ENCODE data around the gene FHL2. TPM values are rescaled to one million over a fixed set of nuclear protein-coding genes. Genes with fewer than 3 reads are reported as not detected.

Gene FHL2
- total and polyA plus RNA-seq, 2 of the 13 experiments (the other 11 are each of a cell fraction or from before 2014, with no cell fraction given), result 1.9 to 74.8 TPM

DNA sequence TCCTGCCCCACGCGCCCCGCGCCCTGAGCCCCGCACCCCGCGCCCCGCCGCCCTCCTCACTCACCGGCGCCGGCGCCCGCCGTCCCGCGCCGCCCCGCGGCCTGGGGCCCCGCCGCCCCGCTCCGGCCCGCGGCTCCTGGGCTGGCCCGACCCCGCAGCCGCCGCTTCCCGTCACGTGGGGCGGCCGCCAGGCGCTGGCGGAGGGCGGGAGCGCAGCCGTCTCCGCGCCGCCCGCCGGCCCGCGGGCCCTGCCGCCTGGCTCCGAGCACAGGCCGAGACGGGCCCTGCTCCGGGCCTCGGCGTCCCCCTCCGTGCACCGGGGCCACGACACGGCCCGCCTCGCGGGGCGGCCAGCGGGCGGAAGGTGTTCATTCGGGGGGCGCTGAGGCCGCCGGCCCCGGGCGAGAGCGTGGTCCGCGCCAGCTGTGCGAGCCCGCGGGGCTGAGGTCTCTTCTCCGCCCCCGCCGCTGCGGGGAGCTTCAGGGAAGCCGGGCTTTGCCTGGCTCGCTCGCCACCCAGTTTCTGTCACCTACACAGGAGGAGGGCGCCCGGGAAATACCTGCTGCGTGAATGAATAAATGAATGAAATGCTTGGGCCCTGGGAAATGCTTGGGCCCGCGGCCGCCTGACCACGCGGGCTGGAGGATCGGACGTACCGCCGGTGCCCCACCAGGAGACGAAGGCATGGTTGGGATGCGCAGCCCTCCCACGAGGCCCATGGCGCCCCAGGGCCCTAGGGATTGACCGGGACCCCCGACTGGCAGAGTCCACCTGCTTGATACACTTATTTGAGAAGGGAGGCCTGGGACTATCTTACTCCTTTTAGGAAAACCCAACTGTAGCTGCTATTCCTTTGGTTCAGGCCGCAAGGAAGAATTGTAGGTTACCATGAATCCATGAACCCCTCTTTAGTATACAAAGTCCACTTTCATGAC lies 69.0 kb downstream of the FHL2 start, which contains the start of gene TGFBRAP1 (continued):
- TF ChIP-seq ZFP62 (CRISPR knock-in tag; IDR thresholded peaks at IDR 0.05), result no peak
- TF ChIP-seq GLI4 (CRISPR knock-in tag; IDR thresholded peaks at IDR 0.05; ENCODE audit: borderline replicate concordance), result peak; percentile 96; the same call in 1 of the 2 replicates
- peak; percentile 43; the same call in 1 of the 2 replicates for TF ChIP-seq ERF (CRISPR knock-in tag; IDR thresholded peaks at IDR 0.05)
- TF ChIP-seq SNAI1 (CRISPR knock-in tag; IDR thresholded peaks at IDR 0.05; ENCODE audit: borderline replicate concordance), result peak; percentile 51; the same call in 1 of the 2 replicates
- TF ChIP-seq, protein P1, sequence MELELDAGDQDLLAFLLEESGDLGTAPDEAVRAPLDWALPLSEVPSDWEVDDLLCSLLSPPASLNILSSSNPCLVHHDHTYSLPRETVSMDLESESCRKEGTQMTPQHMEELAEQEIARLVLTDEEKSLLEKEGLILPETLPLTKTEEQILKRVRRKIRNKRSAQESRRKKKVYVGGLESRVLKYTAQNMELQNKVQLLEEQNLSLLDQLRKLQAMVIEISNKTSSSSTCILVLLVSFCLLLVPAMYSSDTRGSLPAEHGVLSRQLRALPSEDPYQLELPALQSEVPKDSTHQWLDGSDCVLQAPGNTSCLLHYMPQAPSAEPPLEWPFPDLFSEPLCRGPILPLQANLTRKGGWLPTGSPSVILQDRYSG (CRISPR knock-in tag; IDR thresholded peaks at IDR 0.05), result no peak
- TF ChIP-seq SP140L (CRISPR knock-in tag; IDR thresholded peaks at IDR 0.05; ENCODE audit: borderline replicate concordance), result peak; percentile 62; the same call in 1 of the 2 replicates
- TF ChIP-seq, protein P2, sequence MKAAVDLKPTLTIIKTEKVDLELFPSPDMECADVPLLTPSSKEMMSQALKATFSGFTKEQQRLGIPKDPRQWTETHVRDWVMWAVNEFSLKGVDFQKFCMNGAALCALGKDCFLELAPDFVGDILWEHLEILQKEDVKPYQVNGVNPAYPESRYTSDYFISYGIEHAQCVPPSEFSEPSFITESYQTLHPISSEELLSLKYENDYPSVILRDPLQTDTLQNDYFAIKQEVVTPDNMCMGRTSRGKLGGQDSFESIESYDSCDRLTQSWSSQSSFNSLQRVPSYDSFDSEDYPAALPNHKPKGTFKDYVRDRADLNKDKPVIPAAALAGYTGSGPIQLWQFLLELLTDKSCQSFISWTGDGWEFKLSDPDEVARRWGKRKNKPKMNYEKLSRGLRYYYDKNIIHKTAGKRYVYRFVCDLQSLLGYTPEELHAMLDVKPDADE (CRISPR knock-in tag; IDR thresholded peaks at IDR 0.05), result no peak; the same call in 1 of the 2 replicates
- TF ChIP-seq ZNF773 (CRISPR knock-in tag; IDR thresholded peaks at IDR 0.05; ENCODE audit: borderline replicate concordance), result peak; percentile 93; the same call in 1 of the 2 replicates
- 0 out of 2 replicates have a peak, but pooled peaks have one; percentile 58 for TF ChIP-seq SMYD3 (CRISPR knock-in tag; IDR thresholded peaks at IDR 0.05)
- 0 out of 2 replicates have a peak, but pooled peaks have one; percentile 72 for TF ChIP-seq MTF2 (CRISPR knock-in tag; IDR thresholded peaks at IDR 0.05; ENCODE audit: borderline replicate concordance)
- no peak for TF ChIP-seq LCORL (IDR thresholded peaks at IDR 0.05)
- peak; percentile 42; the same call in 1 of the 2 replicates for TF ChIP-seq LCORL (CRISPR knock-in tag; IDR thresholded peaks at IDR 0.05)
- peak; percentile 73 for TF ChIP-seq ZNF292 (CRISPR knock-in tag; IDR thresholded peaks at IDR 0.05; ENCODE audit: borderline replicate concordance, low read depth)
- no peak; the same call in none of the 2 replicates for TF ChIP-seq ZNF607 (CRISPR knock-in tag; IDR thresholded peaks at IDR 0.05; ENCODE audit: borderline replicate concordance)
- no peak for TF ChIP-seq HMG20A (CRISPR knock-in tag; IDR thresholded peaks at IDR 0.05; ENCODE audit: borderline replicate concordance)
- TF ChIP-seq NFE2L1 (CRISPR knock-in tag; IDR thresholded peaks at IDR 0.05; ENCODE audit: borderline replicate concordance), result no peak
- TF ChIP-seq ZNF343 (CRISPR knock-in tag; IDR thresholded peaks at IDR 0.05), result 0 out of 2 replicates have a peak, but pooled peaks have one; percentile 65
- TF ChIP-seq, protein P3, sequence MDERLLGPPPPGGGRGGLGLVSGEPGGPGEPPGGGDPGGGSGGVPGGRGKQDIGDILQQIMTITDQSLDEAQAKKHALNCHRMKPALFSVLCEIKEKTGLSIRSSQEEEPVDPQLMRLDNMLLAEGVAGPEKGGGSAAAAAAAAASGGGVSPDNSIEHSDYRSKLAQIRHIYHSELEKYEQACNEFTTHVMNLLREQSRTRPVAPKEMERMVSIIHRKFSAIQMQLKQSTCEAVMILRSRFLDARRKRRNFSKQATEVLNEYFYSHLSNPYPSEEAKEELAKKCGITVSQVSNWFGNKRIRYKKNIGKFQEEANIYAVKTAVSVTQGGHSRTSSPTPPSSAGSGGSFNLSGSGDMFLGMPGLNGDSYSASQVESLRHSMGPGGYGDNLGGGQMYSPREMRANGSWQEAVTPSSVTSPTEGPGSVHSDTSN (CRISPR knock-in tag; IDR thresholded peaks at IDR 0.05), result no peak
- TF ChIP-seq PAF1 (CRISPR knock-in tag; IDR thresholded peaks at IDR 0.05), result no peak
- peak; percentile 23; the same call in 1 of the 2 replicates for TF ChIP-seq ZNF160 (CRISPR knock-in tag; IDR thresholded peaks at IDR 0.05)
- no peak for TF ChIP-seq CHD4 (IDR thresholded peaks at IDR 0.05; ENCODE audit: borderline replicate concordance, low read length)
- TF ChIP-seq ARID2 (CRISPR knock-in tag; IDR thresholded peaks at IDR 0.05; ENCODE audit: borderline replicate concordance), result peak; percentile 92; the same call in 1 of the 2 replicates
- peak; percentile 59; the same call in 1 of the 2 replicates for TF ChIP-seq ZNF558 (CRISPR knock-in tag; IDR thresholded peaks at IDR 0.05; ENCODE audit: borderline replicate concordance)
- TF ChIP-seq, protein P4, sequence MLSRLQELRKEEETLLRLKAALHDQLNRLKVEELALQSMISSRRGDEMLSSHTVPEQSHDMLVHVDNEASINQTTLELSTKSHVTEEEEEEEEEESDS (CRISPR knock-in tag; IDR thresholded peaks at IDR 0.05; ENCODE audit: borderline replicate concordance), result 0 out of 2 replicates have a peak, but pooled peaks have one; percentile 66
- TF ChIP-seq NONO (IDR thresholded peaks at IDR 0.05), result no peak
- no peak for TF ChIP-seq NONO (CRISPR knock-in tag; conservative IDR thresholded peaks at IDR 0.05)

Data from HepG2 (cell line).